DND-41 (cell line): ENCODE results near the gene NEURL1.
"Not testable (repeated sequence)": the region's sequence is repeated elsewhere in the genome, so short reads cannot be mapped to it uniquely, and the experiment has no call there.

Experiments used
- ATAC-seq: fragments of 200-7000 bp; cut with Tn5 transposase; 3 replicates; pipeline ENCODE4 v1.9.1; 2021; ENCODE audit warnings: low read depth; ENCODE audit not compliant: insufficient read depth
- DNase-seq: peaks from one replicate; pipeline ENCODE4 v3.0.0-alpha.2; 2020
- H2AFZ ChIP-seq: 2 replicates; pipeline ENCODE4 v1.6.0; 2012; ENCODE audit warnings: low read depth, low read length
- H3K27ac ChIP-seq: 2 replicates; pipeline ENCODE4 v1.5.1; 2012; ENCODE audit warnings: low read length, inconsistent platforms
- H3K27me3 ChIP-seq: fragments of 200-600 bp; sonication (generic); 2 replicates; pipeline ENCODE4 v1.6.0; 2012; ENCODE audit warnings: low read length, mild to moderate bottlenecking, inconsistent platforms; ENCODE audit not compliant: insufficient read depth, poor library complexity
- H3K36me3 ChIP-seq: 2 replicates; pipeline ENCODE4 v1.5.1; 2012; ENCODE audit warnings: low read length, inconsistent platforms; ENCODE audit not compliant: insufficient read depth
- H3K4me1 ChIP-seq: 2 replicates; pipeline ENCODE4 v1.5.1; 2012; ENCODE audit warnings: mild to moderate bottlenecking, low read length; ENCODE audit not compliant: insufficient read depth
- H3K4me2 ChIP-seq: 2 replicates; pipeline ENCODE4 v1.6.0; 2012; ENCODE audit warnings: mild to moderate bottlenecking, moderate library complexity, low read length, inconsistent platforms; ENCODE audit not compliant: insufficient read depth
- H3K4me3 ChIP-seq, 2 experiments: fragments of 200-600 bp in 1 of 2; shearing (Covaris generic) in 1 of 2; 2 replicates each; pipeline ENCODE4 v1.5.1; 2012 to 2016; ENCODE audit warnings: inconsistent platforms in 2 of 2, low read length in 2 of 2, mild to moderate bottlenecking in 2 of 2, low read depth in 1 of 2, moderate library complexity in 1 of 2
- H3K79me2 ChIP-seq: 2 replicates; pipeline ENCODE4 v1.6.0; 2012; ENCODE audit warnings: low read length, inconsistent platforms; ENCODE audit not compliant: insufficient read depth
- H3K9ac ChIP-seq: 2 replicates; pipeline ENCODE4 v1.6.0; 2012; ENCODE audit warnings: low read depth, mild to moderate bottlenecking, inconsistent platforms, low read length, moderate library complexity
- H3K9me3 ChIP-seq: 2 replicates; pipeline ENCODE4 v1.5.1; 2012; ENCODE audit warnings: low read length, moderate library complexity, mild to moderate bottlenecking, inconsistent platforms; ENCODE audit not compliant: insufficient read depth, severe bottlenecking
- H4K20me1 ChIP-seq: 2 replicates; pipeline ENCODE4 v1.6.0; 2012; ENCODE audit warnings: low read length; ENCODE audit not compliant: insufficient read depth
- EZH2 ChIP-seq: IDR thresholded peaks from 3 replicates; pipeline ENCODE4 v1.6.1; 2012; ENCODE audit warnings: borderline replicate concordance, low read depth, mild to moderate bottlenecking, moderate library complexity, low read length, inconsistent platforms; ENCODE audit not compliant: severe bottlenecking
- TF ChIP-seq, protein P1 (sequence below): IDR thresholded peaks from 2 replicates; pipeline ENCODE4 v1.5.1; 2012; ENCODE audit warnings: borderline replicate concordance, low read length, moderate library complexity, mild to moderate bottlenecking; ENCODE audit not compliant: poor library complexity, severe bottlenecking; ENCODE audit errors: extremely low read depth

The NEURL1 gene

GRCh38 chr10:103605359-103606096 lies 112.0 kb downstream of the NEURL1 start:
- TF ChIP-seq EZH2 = no peak
- TF ChIP-seq, protein P1, sequence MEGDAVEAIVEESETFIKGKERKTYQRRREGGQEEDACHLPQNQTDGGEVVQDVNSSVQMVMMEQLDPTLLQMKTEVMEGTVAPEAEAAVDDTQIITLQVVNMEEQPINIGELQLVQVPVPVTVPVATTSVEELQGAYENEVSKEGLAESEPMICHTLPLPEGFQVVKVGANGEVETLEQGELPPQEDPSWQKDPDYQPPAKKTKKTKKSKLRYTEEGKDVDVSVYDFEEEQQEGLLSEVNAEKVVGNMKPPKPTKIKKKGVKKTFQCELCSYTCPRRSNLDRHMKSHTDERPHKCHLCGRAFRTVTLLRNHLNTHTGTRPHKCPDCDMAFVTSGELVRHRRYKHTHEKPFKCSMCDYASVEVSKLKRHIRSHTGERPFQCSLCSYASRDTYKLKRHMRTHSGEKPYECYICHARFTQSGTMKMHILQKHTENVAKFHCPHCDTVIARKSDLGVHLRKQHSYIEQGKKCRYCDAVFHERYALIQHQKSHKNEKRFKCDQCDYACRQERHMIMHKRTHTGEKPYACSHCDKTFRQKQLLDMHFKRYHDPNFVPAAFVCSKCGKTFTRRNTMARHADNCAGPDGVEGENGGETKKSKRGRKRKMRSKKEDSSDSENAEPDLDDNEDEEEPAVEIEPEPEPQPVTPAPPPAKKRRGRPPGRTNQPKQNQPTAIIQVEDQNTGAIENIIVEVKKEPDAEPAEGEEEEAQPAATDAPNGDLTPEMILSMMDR = peak; percentile 68
- DNase-seq (peak; percentile 29), ATAC-seq (no peak)

DNA sequence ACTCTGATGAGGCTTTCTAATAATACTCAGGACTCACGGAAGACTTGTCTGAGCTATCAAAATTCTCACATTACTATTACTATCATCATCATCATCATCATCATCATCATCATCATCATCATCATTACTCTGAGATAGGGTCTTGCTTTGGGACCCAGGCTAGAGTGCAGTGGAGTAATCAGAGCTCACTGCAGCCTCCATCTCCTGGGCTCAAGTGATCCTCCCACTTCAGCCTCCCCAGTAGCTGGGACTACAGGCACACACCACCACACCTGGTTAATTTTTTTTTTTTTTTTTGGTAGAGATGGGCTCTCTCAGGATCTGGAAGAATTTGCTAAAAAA lies 112.6 kb downstream of the NEURL1 start:
- not testable (repeated sequence) for H2AFZ ChIP-seq, ATAC-seq, H3K79me2 ChIP-seq, H3K4me2 ChIP-seq, H3K27ac ChIP-seq, H3K9ac ChIP-seq, H3K4me1 ChIP-seq, H4K20me1 ChIP-seq, H3K27me3 ChIP-seq, H3K9me3 ChIP-seq, DNase-seq, H3K4me3 ChIP-seq
- peaks cover 22% of the 10 kb centered on the region for H3K36me3 ChIP-seq

More at GRCh38 chr10:103605359-103606096, 112.0 kb downstream of the NEURL1 start:
- Histone ChIP-seq H3K36me3 (peaks cover 21% of the 10 kb centered on the region), H3K9ac (no peak overlapping the region), H3K9me3 (no peaks in the 10 kb centered on the region), H3K4me1 (no peaks in the 10 kb centered on the region), H3K79me2 (no peaks in the 10 kb centered on the region), H2AFZ (no peak overlapping the region), H3K4me2 (no peak overlapping the region), H3K27me3 (no peaks in the 10 kb centered on the region), H3K27ac (no peak overlapping the region), H3K4me3 (no peak overlapping the region), H4K20me1 (no peaks in the 10 kb centered on the region; the same call in 1 of the 2 replicates)

DNA sequence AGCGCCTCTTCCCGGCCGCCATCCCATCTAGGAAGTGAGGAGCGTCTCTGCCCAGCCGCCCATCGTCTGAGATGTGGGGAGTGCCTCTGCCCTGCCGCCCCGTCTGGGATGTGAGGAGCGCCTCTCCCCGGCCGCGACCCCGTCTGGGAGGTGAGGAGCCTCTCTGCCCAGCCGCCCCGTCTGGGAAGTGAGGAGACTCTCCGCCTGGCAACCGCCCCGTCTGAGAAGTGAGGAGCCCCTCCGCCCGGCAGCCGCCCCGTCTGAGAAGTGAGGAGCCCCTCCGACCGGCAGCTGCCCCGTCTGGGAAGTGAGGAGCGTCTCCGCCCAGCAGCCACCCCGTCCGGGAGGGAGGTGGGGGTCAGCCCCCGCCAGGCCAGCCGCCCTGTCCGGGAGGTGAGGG lies 113.5 kb downstream of the NEURL1 start:
- not testable (repeated sequence) for H3K27ac ChIP-seq, H3K4me3 ChIP-seq
- H3K36me3 ChIP-seq = peaks cover 26% of the 10 kb centered on the region

GRCh38 chr10:103608056-103608455 lies 114.6 kb downstream of the NEURL1 start:
- ATAC-seq, H4K20me1 ChIP-seq, H3K4me3 ChIP-seq, DNase-seq, H3K4me2 ChIP-seq, H3K4me1 ChIP-seq, H3K9me3 ChIP-seq, H2AFZ ChIP-seq, H3K79me2 ChIP-seq, H3K9ac ChIP-seq, H3K27me3 ChIP-seq, H3K27ac ChIP-seq: not testable (repeated sequence)
- H3K36me3 ChIP-seq = peaks cover 28% of the 10 kb centered on the region

More for the DNA sequence above, 113.5 kb downstream of the NEURL1 start:
- H4K20me1 ChIP-seq, H3K27me3 ChIP-seq, H3K79me2 ChIP-seq, H3K9me3 ChIP-seq, DNase-seq, ATAC-seq, H3K9ac ChIP-seq, H3K4me1 ChIP-seq, H2AFZ ChIP-seq, H3K4me2 ChIP-seq: not testable (repeated sequence)
